HG02852 (cell line): ENCODE measurements around the gene ZNF580.

Experiments used
- ATAC-seq: cut with Tn5 transposase; IDR thresholded peaks from one replicate; pipeline ENCODE4 v1.9.1; 2021; ENCODE audit warnings: mild to moderate bottlenecking, moderate library complexity; ENCODE audit not compliant: unreplicated experiment

The ZNF580 gene

GRCh38 chr19:55605637-55606470, 34.9 kb upstream of the ZNF580 start, which contains the start of gene ZNF865:
Gene ZNF865, plus strand, starts transcription at chr19:55605647. Its CDS starts 7,972 bp downstream, at chr19:55613619.
- peak; percentile 37 for ATAC-seq

- ATAC-seq: no peak
Measured at GRCh38 chr19:55606471-55606787, 34.4 kb upstream of the ZNF580 start.

GRCh38 chr19:55606817-55607216, 34.0 kb upstream of the ZNF580 start:
- ATAC-seq: no peak

GRCh38 chr19:55609326-55609725, 31.5 kb upstream of the ZNF580 start:
- no peak for ATAC-seq

GRCh38 chr19:55611300-55611982, 29.4 kb upstream of the ZNF580 start:
- ATAC-seq: no peak

GRCh38 chr19:55611983-55612645, 28.7 kb upstream of the ZNF580 start:
- ATAC-seq: no peak

- no peak for ATAC-seq
Measured at GRCh38 chr19:55613396-55613795, 27.4 kb upstream of the ZNF580 start.

- ATAC-seq: no peak
Measured at GRCh38 chr19:55613930-55614710, 26.7 kb upstream of the ZNF580 start.

GRCh38 chr19:55614711-55615542, 25.9 kb upstream of the ZNF580 start:
- ATAC-seq: no peak

- ATAC-seq: no peak
Measured at GRCh38 chr19:55615543-55616394, 25.0 kb upstream of the ZNF580 start.

GRCh38 chr19:55616395-55616875, 24.4 kb upstream of the ZNF580 start:
- ATAC-seq: no peak

GRCh38 chr19:55617426-55617825, 23.4 kb upstream of the ZNF580 start:
- ATAC-seq: no peak

- ATAC-seq: no peak
Measured at GRCh38 chr19:55618426-55618825, 22.4 kb upstream of the ZNF580 start.

- no peak for ATAC-seq
Measured at GRCh38 chr19:55619286-55619685, 21.5 kb upstream of the ZNF580 start.

GRCh38 chr19:55620410-55621204, 20.2 kb upstream of the ZNF580 start:
- no peak for ATAC-seq

- no peak for ATAC-seq
Measured at GRCh38 chr19:55621205-55621672, 19.6 kb upstream of the ZNF580 start.

- no peak for ATAC-seq
Measured at GRCh38 chr19:55621673-55622231, 19.1 kb upstream of the ZNF580 start.
